Epithelial cell of esophagus (primary cell): ENCODE results near the gene ELK4.

Experiments used
- DNase-seq: peaks from one replicate; pipeline ENCODE4 v3.0.0; 2010; ENCODE audit warnings: low read depth
- H3K4me3 ChIP-seq: 2 replicates; pipeline ENCODE4 v1.5.1; 2011; ENCODE audit warnings: mild to moderate bottlenecking, low read length, control low read depth
- TF ChIP-seq, protein P1 (sequence below): IDR thresholded peaks from 2 replicates; pipeline ENCODE4 v1.5.1; 2011; ENCODE audit warnings: low read depth, mild to moderate bottlenecking, low read length, control low read depth, inconsistent platforms; ENCODE audit not compliant: insufficient read depth; ENCODE audit errors: missing control alignments

ELK4 gene

DNA sequence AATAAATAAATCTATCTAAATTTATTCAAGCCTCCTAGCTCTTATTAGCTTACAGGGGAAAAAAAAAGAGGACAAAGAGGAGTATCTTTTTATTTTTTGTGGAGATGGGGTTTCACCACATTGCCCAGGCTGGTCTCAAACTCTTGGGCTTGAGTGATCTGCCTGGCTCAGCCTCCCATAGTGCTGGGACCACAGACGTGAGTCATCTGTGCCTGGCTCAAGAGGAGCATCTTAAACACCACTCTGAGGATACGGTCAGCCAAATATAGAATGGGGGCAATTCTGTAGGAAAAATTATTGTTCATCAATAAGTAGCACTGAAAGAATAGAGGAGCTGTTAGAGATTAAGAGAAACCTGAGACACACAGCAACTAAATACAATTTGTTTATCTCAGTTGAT, 24.4 kb upstream of the ELK4 start:
- DNase-seq, result peak; percentile 24
- TF ChIP-seq, protein P1, sequence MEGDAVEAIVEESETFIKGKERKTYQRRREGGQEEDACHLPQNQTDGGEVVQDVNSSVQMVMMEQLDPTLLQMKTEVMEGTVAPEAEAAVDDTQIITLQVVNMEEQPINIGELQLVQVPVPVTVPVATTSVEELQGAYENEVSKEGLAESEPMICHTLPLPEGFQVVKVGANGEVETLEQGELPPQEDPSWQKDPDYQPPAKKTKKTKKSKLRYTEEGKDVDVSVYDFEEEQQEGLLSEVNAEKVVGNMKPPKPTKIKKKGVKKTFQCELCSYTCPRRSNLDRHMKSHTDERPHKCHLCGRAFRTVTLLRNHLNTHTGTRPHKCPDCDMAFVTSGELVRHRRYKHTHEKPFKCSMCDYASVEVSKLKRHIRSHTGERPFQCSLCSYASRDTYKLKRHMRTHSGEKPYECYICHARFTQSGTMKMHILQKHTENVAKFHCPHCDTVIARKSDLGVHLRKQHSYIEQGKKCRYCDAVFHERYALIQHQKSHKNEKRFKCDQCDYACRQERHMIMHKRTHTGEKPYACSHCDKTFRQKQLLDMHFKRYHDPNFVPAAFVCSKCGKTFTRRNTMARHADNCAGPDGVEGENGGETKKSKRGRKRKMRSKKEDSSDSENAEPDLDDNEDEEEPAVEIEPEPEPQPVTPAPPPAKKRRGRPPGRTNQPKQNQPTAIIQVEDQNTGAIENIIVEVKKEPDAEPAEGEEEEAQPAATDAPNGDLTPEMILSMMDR, result no peak
- no peak overlapping the region for H3K4me3 ChIP-seq

DNA sequence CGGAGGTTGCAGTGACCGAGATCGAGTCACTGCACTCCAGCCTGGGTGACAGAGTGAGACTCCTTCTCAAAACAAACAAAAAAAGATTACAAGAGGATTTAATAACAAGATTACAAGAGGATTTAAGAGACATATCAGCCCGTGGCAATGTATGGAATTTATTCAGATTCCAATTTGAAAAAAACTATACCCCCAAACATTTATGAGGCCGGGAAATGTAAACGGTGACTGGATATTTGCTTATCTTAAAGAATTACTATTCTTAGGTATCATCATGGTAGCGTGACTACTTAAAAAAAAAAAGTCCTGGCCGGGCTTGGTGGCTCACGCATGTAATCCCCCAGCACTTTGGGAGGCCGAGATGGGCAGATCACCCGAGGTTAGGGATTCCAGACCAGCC, 21.2 kb upstream of the ELK4 start:
- TF ChIP-seq, protein P1, result no peak
- DNase-seq, result no peak

DNA sequence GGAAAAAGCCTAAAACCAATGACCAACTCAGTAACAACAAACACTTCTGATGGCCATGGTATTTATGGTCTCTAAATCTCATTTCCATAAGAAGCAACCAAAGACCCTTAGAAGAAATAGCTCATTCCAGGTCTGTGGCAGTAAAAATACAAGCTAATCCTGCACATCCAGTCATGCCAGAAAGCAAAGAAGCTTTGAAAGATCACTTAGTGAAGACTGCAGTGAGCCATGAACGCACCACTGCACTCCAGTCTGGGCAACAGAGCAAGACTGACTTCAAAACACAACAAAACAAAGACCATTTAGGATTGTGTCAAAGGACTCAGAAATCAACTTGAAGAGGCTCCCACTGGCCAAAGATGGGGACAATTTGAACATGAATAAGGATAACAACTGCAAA, 18.4 kb upstream of the ELK4 start:
- TF ChIP-seq, protein P1, result no peak
- no peak overlapping the region for H3K4me3 ChIP-seq
- no peak for DNase-seq

More for the DNA sequence above, 21.2 kb upstream of the ELK4 start:
- no peak overlapping the region for H3K4me3 ChIP-seq

DNA sequence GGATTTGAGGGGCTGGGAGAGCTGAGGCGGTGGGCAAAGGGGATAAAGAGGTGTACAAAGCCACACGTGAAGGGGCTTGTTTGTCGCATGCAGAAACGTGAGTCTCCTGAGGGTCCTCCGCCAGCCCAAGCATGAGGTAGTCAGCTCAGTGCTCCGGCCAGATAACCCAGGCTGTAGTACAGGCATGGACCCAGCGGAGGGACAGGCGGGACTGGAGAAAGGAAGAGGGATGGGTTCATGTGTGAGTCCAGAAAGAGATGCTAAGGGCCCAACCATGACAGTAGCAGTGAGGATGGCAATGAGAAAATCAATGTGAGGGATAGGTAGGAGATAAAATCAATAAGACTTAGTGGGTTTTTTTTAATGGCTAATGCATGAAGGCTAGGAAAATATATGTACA, 13.7 kb upstream of the ELK4 start:
- DNase-seq, result no peak
- TF ChIP-seq, protein P1, result no peak
- no peak overlapping the region for H3K4me3 ChIP-seq

DNA sequence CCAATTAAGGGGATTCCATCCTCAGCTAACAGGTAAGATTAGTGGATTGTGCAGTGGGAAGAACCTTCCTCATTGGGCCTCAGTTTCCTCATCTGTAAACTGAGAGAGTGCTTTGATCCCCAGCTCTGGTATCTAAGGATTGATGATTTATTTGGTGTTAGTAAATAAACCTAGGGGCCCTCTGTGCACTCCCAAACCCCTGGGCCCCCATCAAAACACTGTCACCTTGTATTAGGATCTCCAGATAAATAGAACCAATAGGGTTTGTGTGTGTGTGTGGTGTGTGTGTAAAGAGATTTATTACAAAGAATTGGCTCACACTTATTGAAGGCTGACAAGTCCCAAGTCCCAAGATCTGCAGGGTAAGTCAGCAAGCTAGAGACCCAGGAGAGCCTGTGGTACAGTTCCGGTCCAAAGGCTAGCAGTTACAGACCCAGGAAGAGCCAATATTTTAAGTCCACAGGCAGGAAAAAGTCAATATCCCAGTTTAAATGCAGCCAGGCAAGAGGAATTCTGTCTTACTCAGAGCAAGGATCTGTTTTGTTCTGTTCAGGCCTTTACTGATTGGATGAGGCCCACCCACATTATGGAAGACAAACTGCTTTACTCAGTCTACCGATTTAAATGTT, 11.0 kb upstream of the ELK4 start:
- TF ChIP-seq, protein P1, result no peak
- no peak overlapping the region for H3K4me3 ChIP-seq
- DNase-seq, result no peak

DNA sequence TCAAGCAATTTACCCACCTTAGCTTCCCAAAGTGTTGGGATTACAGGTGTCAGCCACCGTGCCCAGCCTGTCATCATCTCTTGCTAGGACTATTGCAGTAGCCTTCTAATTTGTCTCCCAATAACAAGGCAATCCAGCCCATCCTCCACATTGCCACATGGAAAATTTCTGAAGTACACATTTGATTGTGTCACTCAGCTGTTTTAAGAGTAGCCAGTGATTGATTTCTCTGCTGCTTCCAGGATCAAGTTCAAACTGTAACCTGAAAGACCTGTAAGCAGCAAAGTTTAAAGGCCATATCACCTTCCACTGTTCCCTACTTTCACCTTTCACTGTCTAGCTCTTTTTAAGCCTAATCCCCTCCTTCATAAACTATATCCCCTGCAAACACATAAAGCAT, 7.8 kb upstream of the ELK4 start:
- no peak overlapping the region for H3K4me3 ChIP-seq
- TF ChIP-seq, protein P1, result no peak
- no peak for DNase-seq

DNA sequence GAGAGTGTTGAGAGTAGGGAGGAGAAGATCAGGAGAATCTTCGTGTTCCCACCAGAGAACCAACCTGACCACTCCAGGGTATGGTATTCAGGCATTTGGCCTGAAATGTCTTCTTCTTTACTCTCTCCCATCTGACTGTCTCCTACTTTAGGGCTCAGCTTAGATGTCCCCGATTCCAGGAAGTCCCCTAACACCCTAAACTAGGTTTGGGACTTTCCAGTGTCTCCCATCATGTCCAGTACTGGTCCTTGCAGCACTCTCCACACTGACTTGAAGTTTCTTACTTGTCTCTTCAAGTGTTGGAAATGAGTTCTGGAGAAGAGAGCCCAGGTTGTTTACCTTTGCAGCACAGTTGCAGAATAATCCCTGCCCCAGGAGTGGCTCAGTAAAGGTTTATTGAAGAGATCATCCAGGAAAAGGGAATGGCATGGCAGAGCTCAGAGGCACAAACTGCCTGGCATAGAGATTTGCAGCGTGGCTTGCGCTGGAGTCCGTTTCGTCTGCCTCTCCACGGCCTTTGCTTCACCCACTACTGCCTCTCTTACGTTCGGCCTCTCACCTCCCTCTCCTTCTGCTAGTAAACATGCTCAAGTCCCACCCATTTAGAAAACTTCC, 6.2 kb upstream of the ELK4 start:
- DNase-seq, result no peak
- TF ChIP-seq, protein P1, result no peak
- no peak overlapping the region for H3K4me3 ChIP-seq
